ENCODE results near the gene COLGALT1.

Gene COLGALT1

DNA sequence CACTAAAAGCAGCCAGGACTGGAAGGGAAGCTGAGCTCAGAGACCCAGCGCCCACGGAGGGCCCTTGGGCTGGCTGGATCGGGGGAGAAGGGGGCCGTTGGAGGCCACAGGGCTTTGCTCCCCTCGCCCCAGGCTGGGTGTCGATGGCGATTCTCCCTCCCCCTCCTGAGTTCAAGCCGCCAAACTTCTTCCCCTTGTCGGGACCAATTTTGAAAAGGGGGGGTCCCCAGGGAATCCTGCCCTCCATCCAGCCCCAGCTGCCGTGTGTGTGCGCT, 61.2 kb downstream of the COLGALT1 start:
- in situ Hi-C loops (cut with HindIII; ENCODE audit: low sequenced_read_pairs) = no loop called here

DNA sequence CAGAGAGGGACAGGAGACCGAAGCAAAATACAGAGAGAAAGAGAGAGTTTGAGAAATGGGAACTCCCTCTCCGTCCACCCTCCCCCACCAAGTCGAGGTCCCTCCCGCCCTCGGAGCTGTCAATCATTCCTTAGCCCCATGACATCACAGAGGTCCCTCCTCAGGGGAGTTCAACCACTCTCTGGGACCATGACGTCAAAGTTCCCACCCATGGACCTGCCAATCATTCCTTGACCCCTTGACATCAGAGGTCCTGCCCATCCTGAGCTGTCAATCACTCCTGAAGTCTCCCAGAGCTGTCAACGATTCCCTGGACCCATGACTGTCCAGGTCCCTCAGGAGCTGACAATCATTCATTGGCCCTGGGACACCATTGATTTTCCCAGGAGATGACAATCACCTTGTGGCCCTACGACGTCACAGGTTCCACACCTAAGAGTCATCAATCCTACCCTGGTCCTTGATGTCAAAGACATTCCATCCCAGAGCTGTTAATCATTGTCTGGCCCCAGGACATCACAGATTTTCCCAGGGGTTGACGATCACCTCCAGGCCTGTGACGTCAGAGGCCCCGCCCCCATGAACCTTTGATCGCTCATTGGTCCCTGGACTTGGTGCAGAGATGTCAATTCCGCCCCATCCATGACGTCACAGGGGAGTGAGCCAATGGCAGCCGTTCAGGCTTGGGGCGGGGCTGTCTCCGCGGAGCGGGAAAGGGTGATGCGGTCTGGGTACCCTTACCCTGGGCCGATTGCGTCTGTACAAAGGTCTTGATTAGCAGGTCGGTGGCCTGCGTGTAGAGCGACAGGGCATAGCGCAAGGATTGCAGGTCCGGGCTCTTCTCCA, 61.7 kb downstream of the COLGALT1 start:
- in situ Hi-C loops (cut with HindIII; ENCODE audit: low sequenced_read_pairs) = no loop called here

DNA sequence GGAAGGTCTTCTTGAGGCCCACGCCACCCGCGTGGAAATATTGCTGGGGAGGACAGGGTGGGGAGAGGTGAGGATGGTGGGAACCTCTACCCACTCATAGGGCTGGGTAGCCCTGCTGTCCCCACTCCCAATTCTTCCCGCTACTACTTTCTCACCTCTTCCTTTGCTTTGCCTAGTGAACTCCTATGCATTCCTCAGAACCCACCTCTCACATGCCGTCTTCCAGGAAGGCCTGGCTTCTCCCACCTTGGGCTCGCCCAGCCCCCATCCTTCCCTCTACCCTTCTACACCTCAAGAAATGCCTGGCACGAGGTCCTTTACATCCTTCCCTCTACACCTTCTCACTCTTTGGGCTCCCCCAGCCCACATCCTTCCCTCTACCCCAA, 62.4 kb downstream of the COLGALT1 start:
- in situ Hi-C loops (cut with HindIII; ENCODE audit: low sequenced_read_pairs) = no loop called here

DNA sequence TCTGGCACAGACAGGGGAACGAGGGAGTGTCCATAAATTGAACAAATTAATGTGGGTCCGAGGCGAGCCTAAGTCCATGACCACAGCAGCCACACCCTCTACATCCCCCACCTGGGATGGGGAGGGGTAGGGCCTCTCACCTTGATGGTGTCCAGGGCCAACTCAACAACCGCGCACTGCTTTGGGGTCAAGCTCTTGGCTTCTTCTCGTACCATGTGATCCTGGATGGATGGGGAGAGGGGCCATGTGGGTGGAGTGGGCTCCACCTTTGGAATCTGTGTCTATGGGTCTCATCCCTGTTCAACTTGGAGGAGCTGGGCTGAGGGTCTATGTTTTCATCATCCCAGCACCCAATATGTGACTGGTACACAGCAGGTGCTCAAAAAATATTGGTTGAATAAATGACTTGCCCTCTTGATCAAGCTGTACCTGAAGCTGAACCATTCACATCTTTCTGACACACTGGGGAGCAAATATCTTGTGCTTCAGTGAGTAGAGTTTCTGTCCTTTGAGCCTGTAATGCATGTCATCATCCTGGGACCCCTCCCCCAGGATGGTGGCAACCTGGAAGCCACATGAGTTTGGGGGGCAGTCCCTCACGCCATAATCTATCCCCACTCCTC, 62.9 kb downstream of the COLGALT1 start:
- in situ Hi-C loops (cut with HindIII; ENCODE audit: low sequenced_read_pairs) = no loop called here

DNA sequence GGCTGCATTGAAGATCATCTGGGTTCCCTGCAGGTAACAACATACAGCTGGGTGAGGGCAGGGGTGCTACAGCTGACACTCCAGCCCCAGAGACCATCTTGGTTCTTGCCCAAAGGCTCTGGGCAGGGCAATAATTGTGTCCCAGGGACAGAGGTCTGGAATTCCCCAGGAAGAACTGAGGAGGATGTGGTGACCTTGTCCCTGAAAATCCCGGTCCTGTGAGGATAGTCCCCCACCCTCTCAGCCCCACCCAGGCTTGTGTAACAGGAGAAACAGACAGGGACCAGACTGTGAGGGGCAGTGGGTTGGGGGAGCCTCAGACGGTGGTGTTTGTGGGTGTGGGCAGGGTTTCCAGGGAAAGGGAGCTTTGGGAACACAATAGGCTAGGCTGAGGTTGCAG, 63.5 kb downstream of the COLGALT1 start:
- in situ Hi-C loops (cut with HindIII; ENCODE audit: low sequenced_read_pairs) = no loop called here

DNA sequence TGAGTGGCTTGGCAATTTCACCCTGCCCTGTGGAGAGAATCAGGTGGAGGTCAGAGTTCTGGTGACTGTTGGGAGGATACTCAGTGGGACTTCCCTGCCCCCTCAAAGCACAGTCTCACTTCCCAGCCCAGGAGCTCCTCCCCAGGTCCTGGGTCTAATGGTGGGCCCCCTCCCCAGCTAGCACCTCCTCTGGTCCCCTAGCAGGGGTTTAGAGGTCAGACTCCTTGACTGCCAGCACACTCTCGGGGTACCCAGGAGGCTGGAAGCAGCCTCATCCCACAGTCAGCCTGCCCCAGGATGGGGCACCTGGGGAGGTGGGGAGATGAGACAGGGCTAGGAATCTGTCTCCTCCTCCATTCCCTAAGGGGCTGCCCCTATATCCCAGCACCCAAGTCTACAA, 65.2 kb downstream of the COLGALT1 start:
- in situ Hi-C loops (cut with HindIII; ENCODE audit: low sequenced_read_pairs) = no loop called here

DNA sequence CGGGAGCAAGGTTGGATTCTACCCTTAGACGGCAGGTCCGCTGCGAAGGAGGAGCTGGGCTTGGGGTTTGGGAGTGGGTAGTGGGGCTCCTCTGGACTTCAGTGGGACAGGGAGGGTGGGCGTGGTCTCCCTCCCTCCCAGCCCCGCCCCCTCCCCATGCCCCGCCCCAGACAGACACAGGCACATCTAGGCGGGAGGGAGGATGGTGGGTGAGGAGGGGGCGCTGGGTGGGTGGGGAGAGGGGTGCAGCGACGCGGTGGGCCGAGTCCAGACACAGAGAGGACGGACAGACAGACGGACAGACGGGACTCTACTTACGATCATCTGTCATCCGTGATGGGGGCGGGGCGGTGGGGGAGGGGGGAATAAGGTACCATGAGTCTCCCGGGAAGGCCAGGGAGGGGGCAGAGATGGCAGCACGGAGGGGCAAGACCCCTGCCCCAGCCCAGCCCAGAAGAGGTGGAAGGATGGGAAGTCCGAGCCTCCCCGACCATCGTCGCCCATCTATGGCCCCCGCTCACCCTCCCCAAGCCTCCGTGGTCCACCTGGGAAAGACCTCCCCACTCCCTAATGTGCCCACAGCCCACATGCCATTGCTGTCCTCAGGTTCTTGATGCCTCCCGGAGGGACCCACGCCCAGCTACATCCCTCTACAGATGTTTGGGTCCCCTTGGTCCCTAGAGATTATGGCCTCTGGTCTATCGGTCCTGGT, 67.9 kb downstream of the COLGALT1 start:
- in situ Hi-C loops (cut with HindIII; ENCODE audit: low sequenced_read_pairs) = no loop called here

DNA sequence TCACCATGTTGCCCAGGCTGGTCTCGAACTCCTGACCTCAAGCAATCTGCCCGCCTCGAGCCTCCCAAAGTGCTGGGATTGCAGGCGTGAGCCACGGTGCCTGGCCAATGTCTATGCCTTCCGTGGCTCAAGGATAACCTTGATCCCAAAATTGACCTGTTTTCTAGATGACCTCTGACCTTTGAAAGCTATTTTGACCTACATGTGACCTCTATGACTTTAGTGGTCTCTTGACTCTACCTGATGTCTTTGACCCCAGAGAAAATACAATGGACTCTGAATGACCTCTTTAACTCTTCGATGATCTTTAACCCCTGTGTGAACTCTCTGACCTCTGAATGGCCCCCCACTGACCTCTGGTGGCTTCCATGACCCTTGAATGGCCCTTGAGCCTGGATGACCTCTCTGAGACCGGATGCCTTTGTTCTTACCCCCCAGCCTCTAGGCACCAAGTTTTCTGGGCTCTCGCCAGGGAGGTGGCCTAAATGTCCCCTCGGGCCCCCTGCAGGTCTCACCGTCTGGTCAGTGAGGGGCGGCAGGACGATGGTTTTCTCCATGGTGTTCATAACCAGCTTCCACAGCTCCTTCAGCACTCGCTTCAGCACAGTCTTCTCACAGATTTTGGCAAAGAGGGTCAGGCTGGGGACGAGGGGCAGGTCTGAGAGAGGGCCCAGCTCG, 69.0 kb downstream of the COLGALT1 start:
- in situ Hi-C loops (cut with HindIII; ENCODE audit: low sequenced_read_pairs) = no loop called here

DNA sequence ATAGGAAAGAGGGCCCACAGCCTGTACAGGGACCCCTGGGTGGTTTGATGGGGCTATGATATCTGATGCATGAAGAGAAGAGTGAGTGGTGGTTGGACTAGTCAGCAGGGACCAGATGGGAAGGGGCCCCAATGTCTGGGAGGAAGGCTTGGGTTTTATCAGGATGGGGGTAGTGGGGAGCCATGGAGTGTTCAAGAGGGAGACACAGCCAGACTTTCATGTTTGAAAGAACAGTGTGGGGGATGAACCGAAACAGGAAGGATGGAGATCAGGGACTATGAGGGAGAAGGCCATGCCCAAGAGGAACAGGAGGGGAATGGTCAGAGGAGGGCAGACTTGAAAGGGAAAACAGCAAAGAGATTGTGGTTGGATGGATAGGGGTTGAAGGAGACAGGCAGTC, 69.6 kb downstream of the COLGALT1 start:
- in situ Hi-C loops (cut with HindIII; ENCODE audit: low sequenced_read_pairs) = no loop called here

DNA sequence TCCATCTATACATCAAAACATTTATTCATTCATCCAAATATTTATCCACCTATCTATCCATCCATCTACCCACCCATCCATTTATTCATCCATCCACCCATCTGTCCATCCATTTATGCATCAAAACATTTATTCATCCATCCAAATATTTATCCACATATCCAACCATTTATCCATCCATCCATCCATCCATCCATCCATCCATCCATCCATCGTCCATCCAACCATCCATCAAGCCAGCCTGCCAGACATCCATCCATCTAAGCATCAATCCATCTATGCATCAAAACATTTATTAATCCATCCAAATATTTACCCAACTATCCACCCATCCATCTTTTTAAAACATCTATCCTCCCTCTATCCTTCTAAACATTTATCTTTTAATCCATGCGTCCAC, 70.5 kb downstream of the COLGALT1 start:
- in situ Hi-C loops (cut with HindIII; ENCODE audit: low sequenced_read_pairs) = no loop called here

DNA sequence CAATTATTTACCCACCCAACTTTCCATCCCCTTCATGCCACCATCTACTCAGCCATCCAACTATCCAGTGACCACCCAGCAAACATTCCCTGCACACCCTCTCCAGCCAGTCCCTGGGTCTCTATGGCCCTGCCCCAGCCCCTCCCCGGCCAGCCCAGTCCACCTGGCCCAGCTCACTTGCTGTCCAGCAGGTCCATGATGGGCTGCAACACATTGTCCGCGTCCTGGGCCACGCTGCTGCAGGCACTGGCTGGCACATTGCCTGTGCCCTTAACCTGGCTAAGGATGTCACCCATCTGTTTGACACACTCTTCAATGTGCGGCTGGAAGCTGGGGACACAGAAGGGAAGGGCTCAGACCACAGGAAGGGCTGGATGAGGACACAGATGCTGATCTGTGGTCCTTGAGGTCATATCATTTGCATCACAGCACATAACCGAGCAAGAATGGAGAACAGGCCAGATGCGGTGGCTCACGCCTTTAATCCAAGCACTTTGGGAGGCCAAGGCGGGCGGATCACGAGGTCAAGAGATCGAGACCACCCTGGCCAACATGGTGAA, 71.1 kb downstream of the COLGALT1 start:
- in situ Hi-C loops (cut with HindIII; ENCODE audit: low sequenced_read_pairs) = no loop called here

DNA sequence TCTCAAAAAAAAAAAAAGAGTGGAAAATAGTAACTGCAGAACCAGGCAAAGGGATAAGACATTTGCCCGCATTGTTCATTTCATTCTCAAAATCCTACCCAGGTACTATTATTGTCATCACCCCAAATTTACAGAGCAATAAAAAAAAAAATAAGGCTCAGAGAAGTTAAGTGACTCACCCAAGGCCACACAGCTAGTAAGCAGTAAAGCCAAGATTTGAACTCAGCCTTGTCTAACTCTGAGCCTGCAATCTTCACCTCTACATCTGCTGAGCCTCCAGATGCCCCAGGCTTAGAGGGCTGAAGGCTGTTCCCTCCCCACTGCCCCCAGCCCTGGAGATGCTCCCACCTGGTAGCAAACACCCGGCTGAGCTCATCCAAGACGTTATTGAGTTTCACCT, 71.7 kb downstream of the COLGALT1 start:
- in situ Hi-C loops (cut with HindIII; ENCODE audit: low sequenced_read_pairs) = no loop called here

DNA sequence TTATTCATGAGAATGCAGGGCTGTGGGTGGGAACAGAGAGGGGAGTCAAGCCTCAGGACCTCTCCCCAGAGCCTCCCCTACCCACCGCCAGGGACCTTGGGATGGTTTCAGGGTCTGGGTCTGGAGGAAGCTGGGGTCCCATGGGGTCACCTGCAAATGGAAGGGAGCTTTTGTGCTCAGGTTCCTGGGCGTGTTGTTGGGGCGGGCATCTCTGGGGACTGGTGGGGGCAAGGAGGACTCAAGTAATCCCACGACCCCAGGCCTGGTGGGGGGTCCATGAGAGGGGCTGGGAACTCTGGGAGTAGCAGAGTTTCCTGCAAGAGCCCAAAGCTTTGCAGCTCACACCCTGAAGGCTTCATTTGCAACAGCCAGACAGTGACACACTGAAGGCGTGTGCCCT, 72.5 kb downstream of the COLGALT1 start:
- in situ Hi-C loops (cut with HindIII; ENCODE audit: low sequenced_read_pairs) = no loop called here

DNA sequence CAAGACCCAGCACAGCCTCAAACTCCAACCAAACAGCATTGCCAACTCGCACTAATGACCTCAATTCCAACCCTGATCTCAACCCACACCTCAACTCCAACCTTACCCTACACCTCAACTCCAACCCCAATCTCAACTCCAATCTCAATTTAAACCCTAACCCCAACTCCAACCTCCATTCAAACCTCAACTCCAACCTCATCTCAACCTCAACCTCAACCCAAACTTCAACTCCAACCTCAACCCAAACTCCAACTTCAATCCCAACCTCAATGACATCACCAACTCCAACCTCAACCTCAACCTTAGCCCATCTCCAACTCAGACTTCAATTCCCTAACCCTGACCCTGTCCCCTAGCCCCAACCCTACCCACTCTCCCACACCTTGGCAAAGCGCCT, 74.3 kb downstream of the COLGALT1 start:
- in situ Hi-C loops (cut with HindIII; ENCODE audit: low sequenced_read_pairs) = no loop called here

DNA sequence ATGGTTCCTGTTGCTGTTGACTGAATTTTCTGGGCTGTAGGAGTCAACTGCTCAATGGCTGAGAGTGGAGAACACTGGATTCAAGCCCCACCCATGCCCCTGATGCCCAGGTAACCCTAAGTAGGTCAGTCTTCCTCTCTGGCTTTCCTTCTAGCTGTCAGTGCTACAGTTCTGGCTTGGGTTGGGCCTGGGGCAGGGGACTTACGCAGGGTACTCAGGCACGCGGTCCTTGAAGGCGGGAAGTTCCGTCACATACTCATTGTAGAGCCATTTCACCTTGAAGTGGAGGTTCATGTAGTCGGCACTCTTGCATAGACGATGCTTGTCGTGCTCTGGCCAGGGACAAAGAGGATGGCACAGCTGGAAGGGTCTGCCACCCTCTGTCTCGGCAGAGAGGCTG, 77.1 kb downstream of the COLGALT1 start:
- in situ Hi-C loops (cut with HindIII; ENCODE audit: low sequenced_read_pairs) = no loop called here
